MM.1S (cell line): ENCODE data around the gene KRT34.

Experiments
- EZH2 ChIP-seq: fragments of 300-600 bp; sonication (generic); optimal IDR thresholded peaks from 2 replicates; pipeline ENCODE3; 2017; ENCODE audit warnings: low read depth, mild to moderate bottlenecking, antibody characterized with exemption, low read length, mixed read lengths
- TF ChIP-seq, protein P1 (sequence below): fragments of 300-600 bp; sonication (generic); IDR thresholded peaks from 2 replicates; pipeline ENCODE4 v1.5.1; 2016; ENCODE audit warnings: antibody characterized with exemption, low read length, mixed read lengths

DNA sequence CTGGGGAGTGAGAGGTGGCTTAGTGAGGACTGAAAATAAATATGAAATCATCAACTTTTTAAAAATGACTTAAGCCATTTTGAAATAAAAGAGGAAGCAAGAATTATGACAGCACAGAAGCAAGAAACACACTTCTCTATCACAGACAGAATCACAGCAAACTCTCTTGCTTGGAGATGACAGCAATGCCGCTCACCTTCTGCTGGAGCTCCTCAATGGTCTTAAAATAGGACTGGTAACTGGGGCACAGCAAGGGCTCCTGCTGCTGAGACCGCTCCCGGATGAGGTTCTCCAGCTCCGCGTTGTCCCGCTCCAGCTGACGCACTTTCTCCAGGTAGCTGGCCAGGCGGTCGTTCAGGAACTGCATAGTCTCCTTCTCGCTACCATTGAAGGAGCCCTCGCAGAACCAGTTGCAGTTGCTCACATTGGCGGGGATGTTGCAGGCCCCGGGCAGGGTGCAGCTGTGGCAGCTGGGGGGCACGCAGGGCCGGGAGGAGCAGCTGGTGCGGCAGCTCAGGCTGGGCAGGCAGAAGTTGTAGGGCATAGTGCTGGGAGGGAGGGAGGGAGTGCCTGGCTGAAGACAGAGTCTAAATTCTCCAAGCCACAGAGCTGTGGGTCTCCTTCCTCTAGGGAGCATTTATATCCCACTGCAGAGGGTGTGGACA lies 15.0 kb upstream of the KRT34 start, which contains the start of gene KRT31:
- TF ChIP-seq, protein P1, sequence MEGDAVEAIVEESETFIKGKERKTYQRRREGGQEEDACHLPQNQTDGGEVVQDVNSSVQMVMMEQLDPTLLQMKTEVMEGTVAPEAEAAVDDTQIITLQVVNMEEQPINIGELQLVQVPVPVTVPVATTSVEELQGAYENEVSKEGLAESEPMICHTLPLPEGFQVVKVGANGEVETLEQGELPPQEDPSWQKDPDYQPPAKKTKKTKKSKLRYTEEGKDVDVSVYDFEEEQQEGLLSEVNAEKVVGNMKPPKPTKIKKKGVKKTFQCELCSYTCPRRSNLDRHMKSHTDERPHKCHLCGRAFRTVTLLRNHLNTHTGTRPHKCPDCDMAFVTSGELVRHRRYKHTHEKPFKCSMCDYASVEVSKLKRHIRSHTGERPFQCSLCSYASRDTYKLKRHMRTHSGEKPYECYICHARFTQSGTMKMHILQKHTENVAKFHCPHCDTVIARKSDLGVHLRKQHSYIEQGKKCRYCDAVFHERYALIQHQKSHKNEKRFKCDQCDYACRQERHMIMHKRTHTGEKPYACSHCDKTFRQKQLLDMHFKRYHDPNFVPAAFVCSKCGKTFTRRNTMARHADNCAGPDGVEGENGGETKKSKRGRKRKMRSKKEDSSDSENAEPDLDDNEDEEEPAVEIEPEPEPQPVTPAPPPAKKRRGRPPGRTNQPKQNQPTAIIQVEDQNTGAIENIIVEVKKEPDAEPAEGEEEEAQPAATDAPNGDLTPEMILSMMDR = no peak
- no peak for TF ChIP-seq EZH2
